Measurements from ENCODE around the gene SH3PXD2A.
A peak's percentile ranks its signal among the peaks of the same experiment; 100 is the strongest.

SH3PXD2A gene

DNA sequence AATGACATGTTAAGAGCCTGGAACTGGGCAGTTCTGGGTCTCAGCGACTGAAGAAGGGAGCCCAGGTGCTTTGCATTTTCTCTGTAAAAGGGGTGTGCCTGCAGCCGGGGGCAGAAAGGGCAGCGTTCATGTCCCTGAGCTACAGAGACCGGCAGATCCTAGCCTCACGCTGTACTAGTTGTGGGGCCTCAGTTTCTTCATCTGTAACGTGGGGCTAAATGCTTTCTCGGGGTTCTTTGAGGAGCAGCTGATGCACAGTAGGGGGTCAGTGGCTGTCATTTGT is 282.2 kb downstream of the SH3PXD2A start:
- DNase-seq, result no peak

DNA sequence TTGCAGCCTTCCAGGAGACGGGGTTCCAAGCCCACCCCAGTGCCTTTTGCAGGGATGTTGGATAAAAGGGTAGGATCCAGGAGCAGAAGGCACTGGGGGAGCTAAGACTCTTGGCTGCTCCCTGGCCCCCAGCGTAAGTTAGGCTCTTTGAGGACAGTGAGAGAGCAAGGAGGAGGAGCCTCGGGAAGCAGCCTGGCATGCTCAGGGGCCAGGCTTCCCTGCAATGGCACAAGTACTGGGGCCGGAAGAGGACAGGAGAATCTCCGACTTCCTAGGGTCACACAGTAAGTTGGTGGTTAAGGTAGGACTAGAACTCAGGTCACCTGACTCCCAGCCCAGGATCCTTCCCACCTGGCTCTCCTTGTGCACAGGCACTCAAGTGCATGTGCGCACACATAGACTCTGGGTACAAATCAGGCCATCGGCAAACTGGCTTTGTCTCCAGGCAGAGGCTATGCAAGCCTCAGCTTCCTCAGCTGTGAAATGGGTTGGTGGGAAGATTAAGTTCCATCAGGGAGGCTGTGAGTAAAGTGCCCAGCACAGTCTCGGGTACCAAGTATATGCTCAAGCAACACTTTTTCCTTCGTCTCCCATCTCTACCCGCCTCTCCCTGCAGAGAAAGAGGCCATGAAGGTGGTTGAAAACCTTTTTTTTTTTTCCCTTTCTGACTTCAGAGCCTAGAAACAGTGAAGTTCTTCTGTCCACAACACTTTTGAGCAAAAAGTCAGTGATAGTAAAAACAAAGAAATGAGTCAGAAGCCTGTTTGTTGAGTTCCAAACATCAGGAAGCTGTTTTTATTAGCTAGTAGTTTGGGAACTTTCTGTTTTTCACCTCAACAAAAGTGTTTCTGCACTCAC is 282.8 kb downstream of the SH3PXD2A start:
- no peak for DNase-seq

GRCh38 chr10:103571656-103571975 is 283.8 kb downstream of the SH3PXD2A start:
- no peak for DNase-seq

GRCh38 chr10:103570844-103571655 is 284.3 kb downstream of the SH3PXD2A start:
- no peak for DNase-seq

- DNase-seq, result no peak
Observed at GRCh38 chr10:103569896-103570295, 285.5 kb downstream of the SH3PXD2A start.

GRCh38 chr10:103568505-103568904 is 286.9 kb downstream of the SH3PXD2A start:
- DNase-seq, result no peak

DNA sequence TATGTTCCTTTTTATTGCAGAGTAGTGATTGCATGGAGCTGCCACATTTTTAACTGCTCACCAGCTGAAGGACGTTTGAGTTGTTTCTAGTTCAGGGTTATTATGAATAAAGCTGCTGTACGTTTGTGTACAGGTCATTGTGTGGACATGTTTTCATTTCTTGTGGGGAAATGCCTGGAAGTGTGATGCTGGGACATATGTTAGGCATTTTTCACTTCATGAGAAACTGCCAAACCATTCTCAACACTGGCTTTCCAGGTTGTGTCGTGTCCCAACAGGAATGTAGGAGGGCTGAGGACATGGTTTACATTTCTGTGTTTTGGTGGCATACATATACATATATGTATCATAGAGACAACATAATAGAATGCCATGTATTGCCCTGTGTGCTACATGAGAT is 288.8 kb downstream of the SH3PXD2A start:
- DNase-seq, result no peak

DNA sequence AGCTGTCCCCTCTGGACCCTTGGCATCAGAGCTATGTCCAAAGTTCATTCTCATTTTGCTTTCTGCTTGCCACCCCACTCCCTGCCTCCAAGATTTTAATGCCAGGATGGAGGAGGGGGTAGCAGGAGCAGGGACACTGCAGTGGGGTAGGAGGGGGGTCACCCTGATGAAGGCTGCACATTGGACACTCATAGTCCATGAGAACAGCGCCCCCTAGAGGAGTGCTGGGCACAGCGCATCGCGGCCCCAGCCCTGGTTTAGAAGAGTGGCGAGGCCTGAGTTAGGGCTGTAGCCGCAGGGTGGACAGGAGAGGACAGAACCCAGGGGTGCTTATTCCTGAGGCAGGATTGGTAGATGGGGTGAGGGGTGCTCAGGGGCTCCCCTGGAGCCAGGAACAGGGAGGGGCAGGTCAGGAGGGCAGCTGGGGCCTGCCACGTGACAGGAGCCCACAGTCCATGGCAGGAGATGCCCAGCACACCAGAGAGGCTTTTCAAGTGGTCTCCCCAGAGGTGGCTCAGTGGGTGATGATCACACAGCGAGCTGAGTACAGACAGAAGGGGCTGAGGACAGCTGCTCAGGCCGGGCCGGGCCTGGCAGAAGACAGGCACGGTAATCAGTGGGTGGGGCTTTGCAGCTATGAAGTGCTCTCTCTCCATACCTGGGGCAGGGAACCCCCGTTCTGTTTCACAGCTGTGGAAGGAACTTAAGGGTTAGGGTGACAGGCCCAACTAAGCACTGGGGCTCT is 290.4 kb downstream of the SH3PXD2A start:
- no peak for DNase-seq

DNA sequence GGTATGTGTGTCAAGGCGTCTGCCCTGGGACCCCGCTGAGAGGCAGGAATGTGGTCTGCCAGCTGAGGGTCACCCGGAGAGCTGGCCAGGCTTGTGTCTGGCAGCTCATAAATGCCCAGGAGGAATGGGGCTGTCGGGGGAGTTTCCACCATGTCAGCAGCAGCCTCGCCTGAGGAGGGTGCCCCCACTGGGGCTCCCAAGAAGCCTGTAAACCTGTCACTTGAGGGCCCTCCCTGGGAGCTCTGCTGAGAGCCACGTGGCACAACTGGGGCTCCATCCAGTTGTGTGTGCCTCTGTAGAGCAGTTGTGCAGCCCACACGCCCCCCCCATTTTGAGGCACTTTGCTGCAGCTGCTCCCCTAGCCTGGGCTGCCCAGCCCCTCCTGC is 291.3 kb downstream of the SH3PXD2A start:
- DNase-seq, result no peak

GRCh38 chr10:103563231-103564115 is 291.9 kb downstream of the SH3PXD2A start:
- no peak for DNase-seq

DNA sequence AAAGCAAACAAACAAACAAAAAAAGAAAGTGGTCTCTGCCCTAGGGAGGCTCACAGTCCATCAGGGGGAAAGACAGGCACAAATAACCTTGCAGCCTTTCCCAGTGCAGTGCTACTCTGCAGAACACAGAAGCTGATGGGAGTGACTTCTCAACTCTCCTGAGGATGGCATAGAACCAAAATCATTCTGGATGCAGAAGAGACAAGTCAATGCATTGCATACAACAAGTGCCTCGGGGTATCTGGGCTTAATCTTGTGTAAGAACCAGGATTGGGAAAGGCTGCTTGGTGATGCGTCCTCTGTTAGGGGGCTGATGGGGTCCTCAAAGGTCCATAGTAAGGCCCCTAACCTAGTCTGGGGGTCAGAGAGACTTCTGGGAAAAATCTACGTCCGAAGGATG is 293.0 kb downstream of the SH3PXD2A start:
- DNase-seq, result no peak

DNA sequence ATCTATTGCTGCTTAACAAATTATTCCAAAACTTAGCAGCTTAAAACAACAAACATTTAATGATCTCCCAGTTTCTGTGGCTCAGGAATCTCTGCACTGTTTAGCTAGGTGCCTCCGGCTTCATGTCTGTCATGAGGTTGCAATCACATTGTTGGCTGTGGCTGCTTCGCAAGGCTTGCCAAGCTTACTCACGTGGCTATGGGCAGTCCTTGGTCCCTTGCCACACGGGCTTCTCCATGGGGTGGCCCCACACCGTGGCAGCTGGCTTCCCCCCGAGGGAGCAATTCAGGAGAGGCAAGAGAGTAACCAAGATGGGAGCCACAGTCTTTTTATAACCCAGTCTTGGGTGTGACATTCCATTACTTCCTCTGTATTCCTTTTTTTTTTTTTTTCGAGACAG is 294.5 kb downstream of the SH3PXD2A start:
- DNase-seq, result no peak

GRCh38 chr10:103559776-103560175 is 295.6 kb downstream of the SH3PXD2A start:
- no peak for DNase-seq

DNA sequence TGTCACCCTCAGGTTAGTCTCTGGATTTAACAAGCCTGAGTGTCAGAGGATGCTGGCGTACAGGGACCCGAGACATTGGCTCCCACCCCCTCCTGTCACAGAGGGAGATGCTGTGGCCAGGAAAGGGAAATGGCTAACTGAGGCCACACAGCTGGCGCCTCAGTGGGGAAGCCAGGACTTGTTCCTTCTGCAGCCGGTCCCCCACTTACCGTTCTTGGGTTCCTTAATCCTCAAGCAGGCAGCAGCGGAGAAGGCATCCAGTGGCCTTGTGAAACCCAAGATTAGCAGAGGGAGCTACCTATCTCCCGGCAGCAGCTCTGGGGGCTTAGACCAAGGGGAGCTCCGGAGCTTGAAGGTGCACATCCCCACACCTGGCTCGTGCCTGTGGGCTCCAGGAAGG is 296.5 kb downstream of the SH3PXD2A start:
- DNase-seq, result no peak

GRCh38 chr10:103557455-103557854 is 297.9 kb downstream of the SH3PXD2A start:
- DNase-seq, result no peak

GRCh38 chr10:103556383-103557007 is 298.9 kb downstream of the SH3PXD2A start:
- no peak for DNase-seq

GRCh38 chr10:103555712-103556111 is 299.7 kb downstream of the SH3PXD2A start:
- DNase-seq, result no peak

DNA sequence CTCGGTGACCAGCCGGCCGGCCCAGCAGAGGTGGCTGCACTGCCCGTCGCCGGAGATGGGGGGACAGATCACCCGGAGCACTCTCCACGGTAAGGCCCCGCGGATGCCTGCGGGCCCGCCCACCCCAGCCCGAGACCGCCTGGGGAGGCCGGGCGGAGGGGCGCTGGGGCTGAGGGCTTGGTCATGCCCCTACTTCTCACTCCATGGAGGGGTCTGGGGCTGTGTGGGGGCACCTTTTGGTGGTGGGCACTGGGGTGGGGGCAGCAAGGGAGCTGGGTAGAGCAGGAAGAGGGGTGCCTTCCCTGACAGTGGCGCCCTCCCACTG is 300.1 kb downstream of the SH3PXD2A start:
- DNase-seq, result no peak

DNA sequence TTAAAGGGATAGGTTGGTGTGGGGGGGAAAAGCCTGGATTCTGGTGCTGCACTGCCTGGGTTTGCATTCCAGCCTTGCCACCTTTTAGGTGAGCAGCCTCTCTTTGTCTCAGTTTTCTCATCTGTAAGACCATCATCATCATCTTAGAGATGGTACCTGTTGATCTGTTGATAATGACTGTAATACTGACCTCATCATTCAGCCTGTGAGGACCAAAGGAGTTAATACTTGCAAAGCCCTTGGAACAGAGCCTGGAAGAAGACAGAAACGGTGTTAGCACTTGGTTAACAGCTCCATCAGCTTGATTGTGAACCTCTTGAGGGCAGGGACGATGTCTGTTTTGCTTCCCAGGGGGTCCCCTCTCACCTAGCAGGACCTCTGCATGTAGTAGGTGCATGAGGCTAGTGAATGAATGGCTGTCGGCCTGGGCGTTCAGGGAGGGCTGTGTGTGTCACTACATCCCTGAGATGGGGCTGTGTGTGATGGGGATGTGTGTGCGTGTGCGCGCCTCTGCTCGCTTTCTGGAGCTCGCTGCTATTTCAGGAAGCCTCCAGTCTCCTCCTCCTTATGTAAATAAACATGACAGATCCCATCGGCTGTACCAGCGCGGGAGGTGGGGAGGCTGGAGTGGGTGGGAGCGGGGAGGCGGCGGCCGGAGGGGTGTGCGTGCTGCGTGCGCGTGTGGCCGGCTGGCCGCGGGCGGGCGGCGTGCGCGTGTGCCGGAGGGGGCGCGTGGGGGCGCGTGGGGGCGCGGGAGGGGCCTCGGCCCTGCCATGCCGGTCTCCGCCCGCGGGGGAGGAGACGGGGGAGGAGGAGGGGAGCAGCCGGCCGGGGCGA is 300.7 kb downstream of the SH3PXD2A start:
- peak; percentile 2 to 32 for DNase-seq

DNA sequence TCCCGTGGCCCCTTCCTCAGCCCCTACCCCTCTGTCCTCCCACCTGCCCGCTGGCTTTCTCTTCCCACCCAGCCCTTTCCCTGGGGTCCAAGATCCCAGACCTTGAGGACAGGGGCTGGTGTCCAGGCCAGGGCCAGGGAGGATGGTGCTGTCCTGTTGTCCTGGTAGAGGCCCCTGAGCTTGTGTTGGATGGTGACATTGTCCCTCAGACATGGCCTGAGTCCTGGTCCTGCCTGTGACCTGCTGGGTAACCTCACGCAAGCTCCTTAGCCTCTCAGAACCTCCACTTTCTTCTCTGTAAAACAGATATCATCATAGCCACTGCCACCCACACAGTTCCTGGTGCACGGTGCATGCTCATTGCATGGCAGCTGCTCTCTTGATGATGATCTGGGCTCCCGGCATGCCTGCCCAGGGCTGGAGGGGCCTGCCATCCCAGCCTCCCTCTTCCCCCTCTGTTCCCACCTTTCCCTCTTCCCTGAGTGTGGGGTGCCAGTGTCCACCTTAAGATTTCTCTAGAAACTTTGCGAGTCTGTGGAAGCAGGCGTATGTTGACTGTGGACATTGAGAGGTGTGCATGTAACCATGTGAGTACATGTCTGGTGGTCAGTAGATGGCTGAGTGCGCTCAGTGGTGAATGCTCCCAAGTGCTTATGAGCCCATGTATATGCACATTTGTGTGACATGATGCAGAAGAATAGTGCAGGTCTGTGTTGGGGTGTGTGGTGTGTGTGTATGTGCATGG is 301.5 kb downstream of the SH3PXD2A start:
- no peak for DNase-seq
